Cardiac septum (tissue), 1 donor: ENCODE results near the gene SLC22A23. TPM values are rescaled to one million over a fixed set of nuclear protein-coding genes. Genes with fewer than 3 reads are reported as not detected.
A peak's percentile ranks its signal among the peaks of the same experiment; 100 is the strongest.

Experiments used
- DNase-seq: peaks from one replicate; pipeline ENCODE4 v3.0.0-alpha.2; 2020; ENCODE audit warnings: low spot score
- intact Hi-C: fragments of 100-400 bp; cut with DNase I; formaldehyde crosslinking; loops from one replicate; pipeline ENCODE4 v1.14.0; 2022
- total RNA-seq: library from RNA; stranded (reverse); fragmentation: NEBNext Ultra II Directional; extraction: Animal tissue kit (Norgen Biotek cat#: 25700); gene quantifications from one replicate; pipeline ENCODE4 v1.2.1, GENCODE V29; 2021
- donor health status: DM: no; HTN: no; CAD: no.

SLC22A23 gene
- total RNA-seq, 1 donor from 2014 or later = 3.2 TPM

DNA sequence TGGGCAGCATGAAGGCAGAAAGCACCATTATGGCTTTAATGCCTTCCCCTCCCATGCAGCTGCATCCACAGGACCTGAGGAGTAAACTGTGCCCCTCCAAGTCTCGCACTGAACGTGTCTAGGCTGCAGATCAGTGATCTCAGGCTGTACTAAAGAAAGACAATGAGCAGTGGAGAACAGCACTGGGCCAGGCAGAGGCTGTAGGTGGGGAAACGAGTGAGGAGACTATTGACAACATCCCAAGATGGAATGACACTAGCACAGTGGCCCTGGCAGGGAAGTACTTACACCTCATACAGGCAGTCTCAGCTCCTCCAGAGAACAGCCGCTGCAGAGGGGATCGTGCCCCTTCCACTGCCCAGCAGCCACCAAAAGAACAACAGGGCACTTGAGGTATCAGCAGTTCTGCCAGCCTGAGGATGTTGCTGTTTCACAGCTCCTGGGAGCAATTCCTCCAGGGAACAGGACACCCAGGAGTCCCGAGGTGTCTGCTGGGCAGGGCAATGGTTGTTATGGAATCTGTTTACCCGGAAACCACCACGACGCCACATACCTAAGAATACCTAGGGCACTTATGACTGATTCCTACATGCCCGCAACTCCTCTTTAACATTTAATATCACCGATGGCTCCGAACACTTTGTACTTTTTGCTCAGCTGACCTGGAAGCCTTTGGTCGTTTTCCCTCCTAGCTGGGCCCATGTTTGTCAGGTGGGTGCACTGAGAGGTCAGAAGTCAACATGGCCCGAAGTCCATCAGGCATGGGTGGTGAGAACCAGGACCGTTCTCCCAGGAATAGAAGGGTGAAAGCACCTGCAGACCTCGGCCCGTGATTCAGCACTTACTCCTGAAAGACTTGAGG is 79.1 kb downstream of the SLC22A23 start:
- DNase-seq = no peak
- intact Hi-C loops = no loop called here

DNA sequence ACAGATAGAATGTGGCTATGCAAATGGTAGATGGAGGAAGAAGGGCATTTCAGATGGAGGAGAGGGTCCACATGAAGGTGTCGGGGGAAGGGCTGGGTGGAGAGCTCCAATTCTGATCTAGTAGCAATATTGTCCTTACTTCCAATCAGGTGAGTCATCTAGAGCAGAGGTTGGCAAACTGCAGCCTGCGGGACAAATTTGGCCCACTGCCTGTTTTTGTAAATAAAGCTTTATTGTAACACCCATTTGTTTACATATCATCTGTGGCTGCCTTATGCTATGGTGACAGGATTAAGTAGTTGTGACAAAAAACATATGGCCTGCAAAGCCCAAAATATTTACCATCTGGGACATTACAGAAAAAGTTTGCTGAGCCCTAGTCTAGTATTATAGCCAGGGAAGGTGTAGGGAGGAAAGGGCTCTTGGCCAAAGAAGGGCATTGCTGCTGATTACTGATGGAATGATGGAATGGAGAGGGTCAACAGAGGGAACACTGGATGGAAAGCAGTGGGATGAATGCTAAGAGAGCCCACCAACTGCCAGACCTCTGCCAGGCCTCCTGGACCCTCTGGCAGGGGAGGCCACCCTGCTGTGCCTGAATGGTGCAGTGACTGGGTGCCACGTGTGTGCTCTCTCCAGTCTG is 79.8 kb downstream of the SLC22A23 start:
- intact Hi-C loops = no loop called here
- DNase-seq = no peak

DNA sequence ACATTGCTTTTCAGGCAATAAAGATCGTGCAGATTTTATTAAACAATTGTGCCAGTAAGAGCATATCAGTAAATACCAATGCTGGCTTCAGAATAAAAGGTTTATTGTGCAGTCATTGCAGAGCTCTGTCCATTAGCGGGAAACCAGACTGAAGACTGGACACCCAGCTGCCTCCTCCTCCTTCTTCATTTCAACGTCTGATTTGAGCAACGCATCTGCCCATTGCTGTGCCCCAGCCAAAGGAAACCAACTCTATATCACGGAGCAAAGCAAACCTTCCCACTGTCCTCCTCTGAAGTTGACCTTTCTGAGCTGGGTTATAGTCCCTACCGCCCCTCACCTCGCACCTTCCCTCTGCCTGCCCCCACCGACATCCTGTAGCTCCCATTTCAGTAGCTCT is 80.8 kb downstream of the SLC22A23 start:
- intact Hi-C loops = no loop called here
- no peak for DNase-seq

DNA sequence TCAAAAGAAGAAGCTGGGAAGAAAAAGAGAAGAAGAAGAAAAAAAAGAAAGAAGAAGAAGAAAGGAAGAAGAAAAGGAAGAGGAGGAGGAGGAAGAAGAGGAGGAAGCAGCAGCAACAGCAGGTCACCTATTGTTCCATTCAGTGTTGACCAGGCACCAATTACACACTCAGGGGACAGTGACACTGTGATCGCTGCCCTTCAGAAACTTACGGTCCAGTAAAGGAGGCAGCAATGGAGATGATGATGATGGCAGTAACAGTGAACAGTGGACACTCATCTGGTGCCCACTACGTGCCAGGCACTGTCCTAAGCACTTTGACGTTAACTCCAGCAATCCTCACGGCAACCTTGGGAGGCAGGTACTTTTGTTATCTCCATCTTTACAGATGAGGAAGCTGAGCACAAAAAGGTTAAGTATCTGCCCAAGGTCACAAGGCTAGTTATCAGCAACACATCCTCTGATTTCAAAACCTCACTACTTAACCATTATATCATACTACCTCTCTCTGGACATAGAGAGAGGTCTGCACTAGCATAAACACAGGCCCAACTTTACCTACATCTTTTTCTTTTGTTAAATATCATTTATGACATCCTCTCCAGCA is 83.2 kb downstream of the SLC22A23 start:
- no peak for DNase-seq
- intact Hi-C loops = no loop called here

DNA sequence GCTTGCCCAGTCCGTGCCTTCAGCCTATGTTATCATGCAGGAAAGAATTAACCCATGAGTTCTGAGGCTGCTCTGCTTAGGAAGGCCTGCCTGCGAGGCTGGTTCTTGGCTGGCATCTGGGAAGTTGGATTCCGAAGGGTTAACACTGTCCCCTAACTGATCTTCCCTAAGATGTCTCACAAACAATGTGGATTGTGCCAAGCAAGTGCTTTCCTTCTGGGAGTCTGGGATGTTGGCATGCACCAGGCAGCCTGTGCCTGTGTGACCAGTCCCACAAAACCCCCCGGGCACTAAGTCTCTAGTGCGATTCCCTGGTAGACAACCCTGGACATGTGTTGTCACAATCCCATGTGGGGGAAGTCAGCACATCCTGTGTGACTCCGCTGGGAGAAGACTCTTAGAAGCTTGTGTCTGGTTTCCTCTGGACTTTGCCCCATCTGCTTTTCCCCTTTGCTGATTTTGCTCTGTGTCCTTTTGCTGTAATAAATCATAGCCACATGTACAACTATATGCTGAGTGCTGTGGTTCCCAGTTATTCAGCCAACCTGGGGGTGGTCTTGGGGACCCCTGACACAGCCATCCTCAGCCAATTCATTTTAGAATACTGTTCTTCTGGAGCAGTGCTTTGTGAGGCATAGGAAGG is 83.8 kb downstream of the SLC22A23 start:
- intact Hi-C loops = no loop called here
- DNase-seq = no peak

DNA sequence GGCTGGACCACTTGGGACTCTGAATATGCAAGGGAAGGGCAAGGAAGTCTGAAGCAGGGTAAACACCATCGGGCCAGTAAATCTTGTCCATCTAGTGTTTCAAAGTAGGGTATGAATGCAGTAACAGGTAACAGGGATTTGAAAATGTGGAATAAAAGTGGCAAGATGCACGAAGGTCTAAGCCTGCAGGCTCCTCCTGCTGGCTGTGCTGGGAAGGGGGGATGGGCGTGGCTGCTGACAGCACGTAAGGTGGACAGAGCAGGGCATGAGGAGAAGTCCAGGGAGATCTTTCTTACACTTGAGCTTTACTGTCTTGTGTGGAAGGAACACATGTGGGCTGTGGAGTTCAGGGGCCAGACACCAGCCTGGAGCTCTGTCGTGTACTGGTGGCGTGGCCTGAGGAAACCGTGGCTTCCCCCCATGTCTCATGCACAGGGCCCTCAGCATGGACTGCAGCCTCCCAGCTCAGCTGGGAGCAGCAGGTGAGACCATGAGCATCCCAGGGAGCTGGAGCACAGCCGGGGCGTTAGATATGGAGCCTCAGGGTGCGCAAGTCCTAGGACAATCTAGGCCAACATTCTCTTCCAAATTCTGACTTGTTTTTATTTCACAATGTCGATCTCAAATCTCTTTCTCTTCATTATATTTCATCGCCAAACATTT is 84.5 kb downstream of the SLC22A23 start:
- DNase-seq = no peak
- intact Hi-C loops = no loop called here

DNA sequence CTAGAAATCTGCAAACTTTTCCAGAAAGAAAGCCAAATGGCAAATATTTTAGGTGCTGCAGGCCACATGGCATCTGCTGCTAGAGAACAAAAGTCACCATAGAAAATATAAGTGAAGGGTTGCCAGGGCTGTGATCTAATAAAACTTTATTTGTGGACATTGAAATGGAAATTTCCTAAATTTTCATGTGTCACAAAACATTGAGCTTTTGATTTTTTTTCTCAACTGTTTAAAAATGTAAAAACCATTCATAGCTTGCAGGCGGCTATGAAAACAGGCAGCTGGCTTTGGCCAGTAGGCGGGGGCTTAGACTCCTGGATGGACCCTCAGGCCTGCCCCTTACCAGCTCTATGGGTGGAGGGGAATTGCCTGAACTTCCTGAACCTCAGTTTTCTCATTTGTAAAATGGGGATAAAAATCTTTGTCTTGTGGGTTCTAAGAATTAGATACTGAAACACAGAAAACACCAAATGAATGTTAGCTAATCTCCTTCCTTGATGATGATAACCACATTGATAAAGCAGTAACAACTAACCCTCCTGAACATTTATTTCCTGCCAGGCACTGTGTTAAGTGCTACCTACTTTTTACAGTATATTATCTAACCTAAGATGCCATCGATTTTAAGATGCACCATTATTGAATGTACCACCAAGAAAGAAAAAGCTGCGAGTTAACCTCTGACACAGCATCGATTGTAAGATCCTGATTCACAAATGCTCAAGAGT is 85.5 kb downstream of the SLC22A23 start:
- DNase-seq = no peak
- intact Hi-C loops = no loop called here

DNA sequence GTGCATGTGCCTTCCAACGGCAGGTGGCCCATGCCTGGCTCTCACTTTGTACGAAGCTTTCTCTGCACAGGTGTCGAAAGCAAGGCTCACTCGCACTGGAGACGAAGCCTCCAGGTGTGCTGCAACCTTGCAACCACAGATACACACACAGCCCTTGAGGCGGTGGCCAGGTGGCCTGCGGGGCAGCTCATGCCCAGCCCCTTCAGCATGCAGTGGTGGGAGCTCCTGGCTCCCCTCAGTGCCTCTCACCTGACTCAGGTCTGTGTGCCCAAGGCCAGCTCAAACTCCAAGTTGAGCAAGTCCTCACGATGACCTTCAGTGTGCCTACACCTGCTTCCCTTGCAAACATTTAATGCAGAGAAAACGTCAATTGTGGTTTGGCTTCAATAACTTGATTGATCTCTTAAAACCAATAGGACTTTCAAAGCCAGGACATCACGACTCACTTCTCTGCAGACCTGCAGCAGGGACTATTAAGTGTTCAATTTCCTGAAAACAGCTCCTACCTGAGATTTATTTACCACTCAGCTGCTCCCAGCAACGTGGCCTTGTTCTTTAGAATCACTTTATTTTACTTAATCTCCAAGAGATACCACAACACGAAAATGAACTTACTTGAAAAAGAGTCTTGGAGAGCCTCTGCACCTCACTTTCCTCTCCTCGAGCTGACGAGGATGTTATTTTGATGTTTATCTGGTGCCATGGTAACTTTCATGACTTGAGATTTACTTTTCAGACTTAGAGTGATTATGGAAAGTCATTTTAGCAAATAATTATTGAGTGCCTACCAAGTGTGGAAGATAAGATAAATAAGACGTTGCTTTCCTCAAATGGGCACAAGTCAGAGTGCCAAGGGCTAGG is 86.3 kb downstream of the SLC22A23 start:
- intact Hi-C loops = no loop called here
- DNase-seq = no peak

DNA sequence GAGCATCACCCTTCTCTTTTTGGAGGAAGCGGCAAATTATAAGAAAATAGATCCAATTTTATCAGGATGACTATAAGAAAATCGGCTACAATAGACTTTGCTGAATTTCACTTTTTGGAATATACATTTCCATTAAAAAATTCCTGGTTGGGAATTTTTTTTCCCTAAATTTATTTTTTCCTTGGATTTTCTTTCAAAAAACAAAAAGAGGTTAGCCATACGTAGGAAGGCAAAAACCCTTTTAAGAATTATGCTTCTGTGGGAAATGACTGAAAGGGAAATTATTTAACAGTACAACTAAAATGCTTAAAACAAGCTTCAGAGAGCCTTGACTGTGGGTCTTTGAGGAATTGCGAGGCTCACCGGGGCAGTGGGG is 86.9 kb downstream of the SLC22A23 start:
- DNase-seq = no peak
- intact Hi-C loops = no loop called here

DNA sequence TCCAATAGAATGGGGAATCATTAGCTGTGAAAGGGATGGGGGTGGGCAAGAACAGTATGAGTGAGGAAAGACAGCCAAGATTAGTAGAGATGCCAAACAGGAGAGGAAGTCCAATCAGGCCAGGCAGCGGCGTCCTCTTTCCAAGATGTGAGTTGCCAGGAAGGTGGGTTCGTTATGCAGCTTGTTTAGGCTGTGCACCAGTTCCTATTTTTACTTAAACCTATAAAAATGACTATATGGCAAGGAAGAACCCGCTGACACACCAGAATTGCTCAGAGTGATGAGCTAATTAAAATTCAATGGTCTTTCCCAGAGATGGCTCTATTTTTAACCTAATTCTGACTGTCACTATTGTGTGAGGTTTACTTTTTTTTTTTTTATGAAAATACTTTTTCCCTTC is 88.2 kb downstream of the SLC22A23 start:
- DNase-seq = no peak
- intact Hi-C loops = no loop called here

DNA sequence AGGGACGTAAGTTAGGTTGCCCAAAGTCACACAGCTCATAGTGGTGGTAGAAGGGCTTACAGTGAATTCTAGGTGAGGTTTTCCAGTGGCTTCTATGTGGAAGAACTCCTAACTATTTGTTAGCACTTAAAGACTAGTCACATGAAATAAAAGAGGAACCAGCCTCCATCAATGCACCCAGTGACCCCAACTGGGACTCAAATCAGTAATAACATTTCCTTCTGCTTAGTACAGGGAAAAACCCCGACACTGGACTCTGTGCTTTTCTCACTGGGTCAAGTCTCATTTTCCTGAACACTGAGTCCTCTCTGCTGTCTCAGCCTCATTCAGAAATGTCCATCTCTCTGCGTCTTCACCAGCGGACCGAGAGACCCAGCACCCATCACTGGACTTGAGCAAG is 89.2 kb downstream of the SLC22A23 start:
- intact Hi-C loops = no loop called here
- no peak for DNase-seq

DNA sequence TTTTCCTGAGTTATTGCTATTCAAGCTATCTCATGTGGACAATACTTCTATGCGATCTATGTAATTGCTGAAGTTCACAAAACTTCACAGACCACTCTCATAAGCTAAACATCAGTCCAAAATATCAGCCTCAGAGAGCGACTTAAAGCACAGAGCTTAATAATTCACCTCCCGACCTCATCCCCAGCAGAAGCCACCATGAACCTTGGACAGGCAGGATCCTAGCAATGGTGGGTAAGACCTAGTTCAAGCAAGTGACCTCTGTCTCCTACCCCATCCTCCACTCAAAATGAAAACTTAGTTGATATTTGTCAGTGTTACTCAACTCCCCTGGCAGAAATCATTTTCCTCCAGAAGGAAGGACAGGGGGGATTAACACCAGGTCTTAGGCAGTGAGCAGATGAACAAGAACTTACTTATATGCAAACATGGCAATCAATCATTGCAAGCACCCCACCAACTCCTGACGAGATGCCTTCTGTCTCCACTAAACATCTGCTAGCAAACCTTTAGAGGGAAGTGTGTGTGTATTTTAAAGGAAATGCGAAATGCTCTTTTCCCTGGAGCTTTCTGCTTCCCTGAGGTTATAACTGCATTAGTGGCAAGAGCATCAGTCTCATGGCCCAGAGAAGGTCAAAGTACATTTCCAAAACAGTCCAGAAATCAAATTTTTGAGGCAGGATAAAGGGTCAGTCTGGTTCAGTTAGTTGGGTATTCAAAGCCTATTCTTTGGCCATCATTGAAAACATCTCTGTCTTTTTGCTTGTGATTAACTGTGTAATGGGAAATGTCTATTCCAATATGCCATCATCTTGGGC is 90.0 kb downstream of the SLC22A23 start:
- intact Hi-C loops = no loop called here
- DNase-seq = peak; percentile 14

DNA sequence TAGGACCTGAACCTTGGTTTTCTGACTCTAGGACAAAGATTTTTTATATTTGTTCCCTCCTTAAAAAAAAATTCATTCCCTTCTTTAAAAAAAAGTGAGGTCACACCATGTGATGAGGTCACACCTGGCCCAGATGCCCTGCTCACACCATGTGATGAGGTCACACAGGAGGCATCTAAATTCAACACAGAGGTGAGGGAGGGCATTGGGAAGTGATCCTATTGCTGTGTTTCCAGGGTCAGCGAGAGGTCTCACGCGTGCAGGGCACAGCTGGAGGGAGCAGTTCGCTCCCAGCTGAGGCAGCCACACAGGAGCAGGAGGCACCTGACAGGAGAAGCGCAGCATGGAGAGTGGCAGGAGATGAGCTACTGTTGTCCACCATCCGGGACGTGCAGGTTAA is 92.5 kb downstream of the SLC22A23 start:
- intact Hi-C loops = no loop called here
- no peak for DNase-seq

DNA sequence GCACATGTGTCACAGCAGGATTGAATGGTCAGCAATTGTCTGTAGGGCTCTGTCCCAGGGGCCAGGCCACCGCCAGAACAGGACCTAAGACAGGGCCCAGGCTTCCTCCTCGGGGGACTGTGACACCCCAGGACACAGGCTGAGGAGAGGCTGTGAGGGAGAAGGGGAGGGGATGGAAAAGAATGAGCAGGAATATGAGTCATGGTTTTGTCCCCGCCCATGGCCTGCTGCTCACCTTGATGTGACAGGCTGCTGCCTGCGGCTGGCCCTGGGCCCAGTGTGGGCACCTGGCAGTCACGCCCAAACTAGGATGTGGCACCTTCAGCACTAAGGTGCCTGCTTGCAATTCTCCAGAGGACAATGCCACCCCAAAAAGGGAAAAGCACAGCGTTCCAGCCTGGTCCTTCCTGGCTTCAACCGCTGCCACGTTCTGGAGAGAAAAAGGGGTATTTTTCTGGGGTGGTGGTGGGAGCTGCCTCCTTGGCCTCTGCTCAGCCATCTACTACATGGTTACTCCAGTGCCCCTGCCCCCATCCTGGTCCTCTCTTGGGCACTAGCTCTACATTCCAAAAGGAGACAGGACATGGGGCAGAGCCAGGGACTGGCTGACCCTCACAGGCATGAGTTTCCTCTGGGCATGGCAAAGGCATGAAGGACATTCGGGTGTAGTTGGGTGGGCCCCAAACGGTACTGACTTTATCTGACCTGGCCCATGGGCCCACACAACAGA is 93.4 kb downstream of the SLC22A23 start:
- intact Hi-C loops = no loop called here
- DNase-seq = no peak

DNA sequence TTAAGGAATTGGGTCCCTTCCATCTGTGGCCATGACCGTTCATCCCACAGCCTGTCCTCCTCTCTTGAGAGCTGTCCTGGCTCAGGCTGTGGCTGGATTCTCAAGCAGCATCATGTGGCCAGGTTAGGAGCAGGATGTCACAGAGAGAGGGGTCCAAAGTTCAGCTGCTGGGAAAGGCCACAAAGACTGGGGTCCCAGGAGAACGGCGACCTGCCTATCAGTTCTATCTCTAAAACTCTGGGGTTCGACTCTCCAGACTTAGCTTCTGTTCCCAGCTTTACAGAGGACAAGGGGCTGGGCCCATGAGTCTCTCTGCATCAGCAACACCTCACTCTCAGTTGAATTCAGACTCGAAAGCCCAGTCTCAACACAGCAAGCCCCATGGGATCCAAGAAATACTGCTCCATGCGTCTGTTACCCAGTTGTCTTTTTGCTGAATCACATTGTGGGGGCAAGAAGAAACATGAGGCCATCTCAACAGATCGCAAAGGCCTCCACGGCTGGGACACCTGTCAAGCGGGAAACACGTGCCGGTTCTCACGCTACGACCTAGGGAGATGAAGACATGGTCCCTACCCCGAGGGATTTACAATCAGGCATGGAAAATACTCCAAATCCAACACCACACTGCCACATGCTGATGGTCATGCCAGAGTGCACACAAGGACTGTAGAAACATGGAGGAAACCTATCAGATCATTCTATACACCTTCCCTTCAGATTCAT is 95.4 kb downstream of the SLC22A23 start:
- intact Hi-C loops = no loop called here
- DNase-seq = no peak

DNA sequence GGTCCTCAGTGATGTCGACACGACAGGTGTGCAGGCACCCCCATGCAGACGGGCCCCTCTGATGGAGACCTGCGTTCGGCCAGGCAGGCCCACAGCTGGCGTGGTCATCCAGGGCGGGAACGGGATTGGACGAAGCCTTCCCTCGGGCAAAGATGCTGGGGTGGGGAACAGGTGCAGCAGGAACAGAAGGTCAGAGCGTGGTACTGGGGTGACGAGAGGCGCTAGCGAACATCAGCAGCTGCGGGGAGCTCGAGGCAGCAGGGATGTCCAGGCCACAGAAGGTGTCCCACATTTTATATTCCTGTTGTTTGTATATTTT is 96.2 kb downstream of the SLC22A23 start:
- no peak for DNase-seq
- intact Hi-C loops = no loop called here
